Tibial artery (tissue), 4 donors: ENCODE data around the gene NUCB1.

ENCODE experiments used
- DNase-seq, 2 donors: peaks; one replicate each; pipeline ENCODE4 v3.0.0-alpha.2; 2019
- H3K27ac ChIP-seq, 2 donors: fragments of 200-600 bp; sonication (generic) in 1 of 2; 1 replicate in 1 of 2; 2 replicates in 1 of 2; pipeline ENCODE4 v1.5.1; 2018 to 2019; ENCODE audit warnings: mild to moderate bottlenecking in 1 of 2
- H3K27me3 ChIP-seq, 2 donors: fragments of 200-600 bp; sonication (generic) in 1 of 2; one replicate each; pipeline versions ENCODE4 v1.5.1 to v1.6.0; 2016 to 2019
- H3K36me3 ChIP-seq, 3 donors: fragments of 200-600 bp; sonication (generic) in 2 of 3; one replicate each; pipeline ENCODE4 v1.5.1; 2016 to 2019; ENCODE audit warnings: mild to moderate bottlenecking in 2 of 3
- H3K4me1 ChIP-seq, 4 donors: fragments of 200-600 bp; sonication (generic) in 2 of 4; 1 replicate in 3 of 4; 2 replicates in 1 of 4; pipeline ENCODE4 v1.5.1; 2016 to 2019
- H3K4me3 ChIP-seq, 2 donors: fragments of 200-600 bp; sonication (generic) in 1 of 2; 1 replicate in 1 of 2; 2 replicates in 1 of 2; pipeline ENCODE4 v1.5.1; 2018 to 2019; ENCODE audit warnings: mild to moderate bottlenecking in 2 of 2
- H3K9me3 ChIP-seq, 3 donors: fragments of 200-600 bp; sonication (generic) in 1 of 3; one replicate each; pipeline ENCODE4 v1.5.1; 2016 to 2019
- CTCF ChIP-seq, 2 experiments: fragments of 200-600 bp in 1 of 2; fragments of 450-650 bp in 1 of 2; IDR thresholded peaks; one replicate each; pipeline ENCODE4 v1.5.1; 2017 to 2019; ENCODE audit warnings: antibody characterized with exemption in 2 of 2, mild to moderate bottlenecking in 1 of 2, moderate library complexity in 1 of 2
- intact Hi-C: fragments of 100-400 bp; cut with DNase I; formaldehyde crosslinking; loops from one replicate; pipeline ENCODE4 v1.15.0; 2023; ENCODE audit warnings: low total_unique reads

NUCB1 gene

GRCh38 chr19:48943081-48943480 lies 43.0 kb downstream of the NUCB1 start:
- no peak overlapping the region for H3K4me3 ChIP-seq
- no peaks in the 10 kb centered on the region for H3K4me1 ChIP-seq
- no peak for DNase-seq
- no peaks in the 10 kb centered on the region for H3K27me3 ChIP-seq
- TF ChIP-seq CTCF (IDR thresholded peaks at IDR 0.05): no peak
- H3K9me3 ChIP-seq: peaks cover 0 to 10% (median 8%) of the 10 kb centered on the region in 3 donors
- intact Hi-C loops: no loop called here
- H3K36me3 ChIP-seq: no peaks in the 10 kb centered on the region
- no peak overlapping the region for H3K27ac ChIP-seq

GRCh38 chr19:48945415-48945814 lies 45.3 kb downstream of the NUCB1 start:
- Histone ChIP-seq H3K36me3 (no peaks in the 10 kb centered on the region), H3K9me3 (peaks cover 0 to 10% (median 8%) of the 10 kb centered on the region in 3 donors), H3K27me3 (no peaks in the 10 kb centered on the region), H3K4me3 (no peak overlapping the region), H3K4me1 (no peaks in the 10 kb centered on the region), H3K27ac (no peak overlapping the region)
- no peak for TF ChIP-seq CTCF (IDR thresholded peaks at IDR 0.05)
- DNase-seq: no peak
- intact Hi-C loops: no loop called here

GRCh38 chr19:48945817-48946216 lies 45.7 kb downstream of the NUCB1 start:
- H3K36me3 ChIP-seq: no peaks in the 10 kb centered on the region
- intact Hi-C loops: no loop called here
- peaks cover 0 to 6% (median 5%) of the 10 kb centered on the region in 3 donors for H3K9me3 ChIP-seq
- no peak for DNase-seq
- no peak overlapping the region for H3K27ac ChIP-seq
- no peak overlapping the region for H3K4me3 ChIP-seq
- H3K27me3 ChIP-seq: no peaks in the 10 kb centered on the region
- no peaks in the 10 kb centered on the region for H3K4me1 ChIP-seq
- TF ChIP-seq CTCF (IDR thresholded peaks at IDR 0.05): no peak

GRCh38 chr19:48946463-48947257 lies 46.5 kb downstream of the NUCB1 start:
- TF ChIP-seq CTCF (IDR thresholded peaks at IDR 0.05): no peak
- Histone ChIP-seq H3K4me3 (no peak overlapping the region), H3K9me3 (no peaks in the 10 kb centered on the region), H3K36me3 (no peaks in the 10 kb centered on the region), H3K27me3 (no peaks in the 10 kb centered on the region), H3K27ac (no peak overlapping the region), H3K4me1 (no peaks in the 10 kb centered on the region)
- intact Hi-C loops: no loop called here
- DNase-seq: no peak

- intact Hi-C loops: no loop called here
- H3K4me1 ChIP-seq: no peaks in the 10 kb centered on the region
- TF ChIP-seq CTCF (IDR thresholded peaks at IDR 0.05): no peak
- no peak overlapping the region for H3K4me3 ChIP-seq
- no peak for DNase-seq
- no peaks in the 10 kb centered on the region for H3K27me3 ChIP-seq
- no peaks in the 10 kb centered on the region for H3K36me3 ChIP-seq
- H3K27ac ChIP-seq: no peak overlapping the region
- no peaks in the 10 kb centered on the region for H3K9me3 ChIP-seq
Observed at GRCh38 chr19:48947258-48947542, 47.1 kb downstream of the NUCB1 start.

GRCh38 chr19:48950159-48950558 lies 50.0 kb downstream of the NUCB1 start:
- Histone ChIP-seq H3K27ac (no peak overlapping the region), H3K4me3 (no peak overlapping the region), H3K4me1 (peaks cover 0 to 8% (median 5%) of the 10 kb centered on the region in 4 donors), H3K36me3 (no peaks in the 10 kb centered on the region), H3K9me3 (no peaks in the 10 kb centered on the region), H3K27me3 (no peaks in the 10 kb centered on the region)
- TF ChIP-seq CTCF (IDR thresholded peaks at IDR 0.05): no peak
- intact Hi-C loops: no loop called here
- DNase-seq: no peak
